Measurements from ENCODE around the gene DDI1.
"Not testable (repeated sequence)": the region's sequence is repeated elsewhere in the genome, so short reads cannot be mapped to it uniquely, and the experiment has no call there.

DDI1 gene

DNA sequence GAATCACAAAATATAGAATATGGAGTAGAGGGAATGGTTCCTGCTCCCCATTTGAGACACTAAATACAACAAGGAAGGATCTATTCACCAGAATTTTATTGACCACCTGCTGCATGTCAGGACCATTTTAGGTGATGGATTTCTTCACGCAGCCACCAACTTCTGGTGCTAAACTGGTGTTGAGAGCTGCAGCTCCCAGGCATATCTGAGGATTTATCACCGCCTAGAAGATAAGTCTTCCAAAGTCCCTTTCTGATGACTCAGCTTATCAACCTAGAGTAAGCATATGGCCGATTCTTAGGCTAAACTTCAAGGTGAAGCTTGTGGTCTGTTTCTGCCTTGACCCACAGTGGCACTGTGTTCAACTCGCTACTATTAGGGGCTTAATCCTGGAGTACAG is 6.7 kb downstream of the DDI1 start:
- DNase-seq: no peak

DNA sequence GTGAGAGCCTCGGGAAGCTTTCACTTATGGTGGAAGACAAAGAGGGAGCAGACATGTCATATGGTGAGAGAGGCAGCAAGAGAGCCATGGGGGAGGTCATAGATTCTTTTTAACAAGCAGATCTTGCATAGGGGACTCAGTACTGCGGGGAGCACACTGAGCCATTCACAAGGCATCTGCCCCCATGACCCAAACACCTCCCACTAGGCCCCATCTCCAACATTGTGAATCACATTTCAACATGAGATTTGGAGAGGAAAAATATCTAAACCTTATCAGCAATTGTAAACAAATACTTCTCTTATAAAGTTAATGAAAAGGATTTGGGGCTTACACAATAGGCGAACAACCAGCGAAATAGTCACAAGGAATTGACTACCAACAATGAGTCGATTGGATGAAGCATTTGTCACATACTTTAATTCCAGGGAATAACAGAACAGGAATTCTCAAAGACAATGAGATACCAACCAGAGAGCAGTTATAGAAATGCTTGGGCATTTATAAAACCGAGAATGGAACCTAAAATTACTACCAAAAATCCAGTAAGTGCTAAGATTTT is 7.3 kb downstream of the DDI1 start:
- DNase-seq: no peak

DNA sequence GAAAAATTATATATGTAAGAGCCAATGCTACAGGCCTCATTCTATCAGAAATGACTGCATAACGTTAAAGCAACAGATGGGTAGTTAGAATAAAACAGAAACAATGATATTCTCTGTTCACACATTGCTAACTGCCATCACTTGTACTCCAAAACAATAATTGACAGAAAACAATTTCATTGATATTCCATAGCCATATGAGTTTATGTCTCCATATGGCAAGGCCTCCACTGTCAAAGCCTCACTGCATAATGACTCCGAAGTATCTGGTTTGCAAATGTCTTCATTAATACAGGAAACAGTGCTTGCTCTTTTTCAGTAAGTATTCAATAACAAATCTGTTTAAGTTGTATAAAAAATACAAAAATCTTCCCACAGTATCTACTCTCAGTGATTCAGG is 9.9 kb downstream of the DDI1 start:
- no peak for DNase-seq

DNA sequence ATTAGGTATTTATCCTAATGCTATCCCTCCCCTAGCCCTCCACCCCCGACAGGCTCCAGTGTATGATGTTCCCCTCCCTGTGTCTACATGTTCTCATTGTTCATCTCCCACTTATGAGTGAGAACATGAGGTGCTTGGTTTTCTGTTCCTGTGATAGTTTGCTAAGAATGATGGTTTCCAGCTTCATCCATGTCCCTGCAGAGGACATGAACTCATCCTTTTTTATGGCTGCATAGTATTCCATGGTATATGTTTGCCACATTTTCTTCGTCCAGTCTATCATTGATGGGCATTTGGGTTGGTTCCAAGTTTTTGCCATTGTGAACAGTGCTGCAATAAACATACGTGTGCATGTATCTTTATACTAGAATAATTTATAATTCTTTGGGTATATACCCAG is 10.4 kb downstream of the DDI1 start:
- not testable (repeated sequence) for DNase-seq

DNA sequence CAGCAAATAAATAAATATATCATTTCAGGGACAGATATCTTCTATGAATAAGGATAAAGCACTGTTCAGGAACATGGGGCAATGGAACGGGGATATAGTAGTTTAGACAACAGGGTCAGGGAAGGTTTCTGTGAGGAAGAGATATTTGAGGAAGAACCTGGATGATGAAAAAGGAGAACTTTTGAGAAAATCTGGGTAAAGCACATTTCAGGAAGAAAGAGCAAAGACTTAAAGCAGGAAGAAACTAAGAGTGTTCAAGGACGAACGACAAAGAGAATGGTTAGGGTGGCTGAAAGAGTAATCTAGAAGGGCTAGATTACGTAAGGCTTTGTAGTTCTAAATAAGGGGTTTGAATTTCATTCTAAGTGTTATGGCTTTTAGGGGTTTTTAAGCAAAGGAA is 12.7 kb downstream of the DDI1 start:
- DNase-seq: no peak

DNA sequence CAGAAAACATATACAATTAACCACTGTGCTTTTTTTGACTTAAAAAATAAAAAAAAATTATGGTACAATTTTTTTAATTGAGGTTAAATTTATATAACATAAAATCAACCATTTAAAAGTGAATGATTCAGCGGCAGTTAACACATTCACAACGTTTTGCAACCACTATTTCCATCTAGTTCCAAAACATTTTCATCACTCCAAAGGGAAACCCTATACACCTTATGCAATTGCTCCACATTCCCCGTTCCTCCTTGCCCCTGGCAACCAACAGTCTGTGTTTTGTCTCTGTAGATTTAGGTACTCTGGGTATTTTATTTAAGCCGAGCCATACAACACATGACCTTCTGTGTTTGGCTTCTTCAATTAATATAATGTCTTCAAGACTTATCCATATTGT is 15.3 kb downstream of the DDI1 start:
- DNase-seq: no peak

DNA sequence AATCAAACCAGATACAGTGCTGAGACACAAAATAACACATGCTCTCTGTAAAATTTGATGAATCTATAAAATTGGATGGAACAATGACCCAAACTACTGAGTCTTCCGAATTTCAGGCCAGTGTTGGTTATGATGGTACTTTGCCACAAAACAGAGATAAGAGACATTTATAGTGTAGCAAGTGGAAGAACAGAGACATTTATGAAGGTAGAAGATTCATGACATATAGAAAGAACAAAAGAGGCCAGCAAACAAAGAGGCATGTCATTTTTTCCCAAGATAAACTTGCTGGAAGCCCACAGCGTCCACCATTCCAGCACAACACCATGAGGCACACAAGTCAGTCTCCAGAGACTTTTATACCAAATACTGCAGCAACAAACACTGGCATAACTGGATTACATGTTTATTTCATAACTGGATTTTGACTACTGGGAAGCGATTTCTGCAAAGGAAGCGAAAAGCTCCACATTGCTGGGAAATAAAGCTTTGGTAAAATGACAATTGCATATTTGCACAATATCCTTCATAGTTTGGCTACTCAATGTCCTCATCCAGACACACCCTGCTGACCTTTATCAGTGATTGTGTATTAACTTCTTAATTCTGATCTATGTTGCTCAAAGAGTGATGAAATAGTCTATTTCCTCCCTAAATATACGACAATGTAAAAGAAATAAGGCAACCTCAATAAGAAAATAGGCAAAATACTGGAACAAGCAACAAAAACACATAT is 17.5 kb downstream of the DDI1 start:
- no peak for DNase-seq

DNA sequence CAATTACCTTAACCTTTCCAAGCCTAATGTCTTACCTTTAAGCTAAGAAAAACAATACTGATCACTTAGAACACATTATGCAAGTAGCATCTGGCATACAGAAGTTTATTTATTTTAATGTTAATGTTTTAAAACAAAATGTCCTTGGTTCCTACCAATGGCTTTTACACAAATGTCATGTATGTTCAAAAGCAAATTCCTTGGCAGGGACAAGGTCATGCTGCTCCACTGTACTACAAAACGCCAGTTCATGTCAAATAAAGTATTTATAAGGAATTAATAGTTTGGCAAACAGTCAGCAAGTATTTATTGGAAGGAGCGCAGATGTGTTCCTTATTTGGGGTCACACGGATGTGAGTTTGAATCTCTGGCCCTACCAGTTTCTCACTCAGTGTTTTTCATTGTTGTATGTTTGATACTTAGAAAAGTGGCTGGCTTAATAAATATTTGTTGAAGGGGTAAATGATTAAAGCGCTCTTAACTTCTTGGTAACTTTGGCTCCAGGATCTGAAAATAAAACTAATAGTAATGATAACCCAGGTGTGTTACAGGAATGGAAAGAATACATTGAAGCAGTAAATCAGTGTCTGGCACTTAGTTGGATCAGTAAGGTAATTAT is 18.6 kb downstream of the DDI1 start:
- no peak for DNase-seq

DNA sequence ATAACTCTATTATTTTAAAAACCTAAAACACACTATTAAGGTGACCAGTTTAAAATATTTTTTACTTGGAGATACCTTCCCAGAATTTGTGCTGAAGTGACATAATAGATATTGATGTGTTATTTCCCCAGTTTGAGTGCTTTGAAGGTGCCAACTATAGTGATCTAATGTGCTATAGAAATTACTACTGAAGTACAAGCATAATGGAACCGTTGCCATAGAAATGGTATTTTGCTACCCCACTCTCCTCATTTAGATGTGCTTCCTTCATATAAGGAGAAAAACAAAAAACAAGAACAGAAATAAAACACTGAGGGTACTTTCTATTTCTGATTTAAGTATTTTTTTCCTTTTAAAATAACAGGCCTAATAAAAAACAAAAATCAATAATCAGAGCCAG is 19.2 kb downstream of the DDI1 start:
- no peak for DNase-seq

DNA sequence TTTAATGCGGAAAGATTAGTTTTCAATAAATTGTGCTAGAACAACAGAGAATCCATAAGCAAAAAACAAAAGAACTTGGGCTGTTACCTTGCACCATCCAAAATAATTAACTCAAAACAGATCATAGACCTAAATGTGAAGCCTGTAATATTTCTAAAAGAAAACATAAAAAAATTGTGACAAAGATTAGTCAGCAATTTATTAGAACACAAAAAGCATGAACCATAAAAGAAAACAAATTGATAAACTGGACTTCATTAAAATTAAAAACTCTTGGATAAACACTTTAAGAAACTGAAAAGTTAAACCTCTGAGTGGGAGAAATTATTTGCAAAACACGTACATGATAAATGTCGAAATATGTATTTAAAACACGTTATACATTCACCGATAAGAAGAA is 21.5 kb downstream of the DDI1 start:
- no peak for DNase-seq

DNA sequence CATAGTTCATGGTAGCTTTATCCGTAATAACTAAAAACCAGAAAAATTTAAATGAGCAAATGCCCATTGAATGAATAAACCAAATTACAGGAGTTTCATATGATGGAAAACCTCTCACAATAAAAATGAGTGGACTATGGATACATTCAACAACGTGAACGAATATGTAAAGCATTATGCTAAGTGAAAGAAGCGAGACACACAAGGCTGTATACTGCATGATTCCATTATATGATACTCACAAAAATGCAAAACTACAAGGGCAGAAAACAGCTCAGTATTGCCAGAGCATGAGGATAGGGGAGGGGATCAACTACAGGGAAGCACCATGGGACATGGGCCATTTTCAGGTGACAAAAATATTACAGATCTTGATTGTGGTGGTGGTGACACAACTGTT is 22.2 kb downstream of the DDI1 start:
- no peak for DNase-seq

DNA sequence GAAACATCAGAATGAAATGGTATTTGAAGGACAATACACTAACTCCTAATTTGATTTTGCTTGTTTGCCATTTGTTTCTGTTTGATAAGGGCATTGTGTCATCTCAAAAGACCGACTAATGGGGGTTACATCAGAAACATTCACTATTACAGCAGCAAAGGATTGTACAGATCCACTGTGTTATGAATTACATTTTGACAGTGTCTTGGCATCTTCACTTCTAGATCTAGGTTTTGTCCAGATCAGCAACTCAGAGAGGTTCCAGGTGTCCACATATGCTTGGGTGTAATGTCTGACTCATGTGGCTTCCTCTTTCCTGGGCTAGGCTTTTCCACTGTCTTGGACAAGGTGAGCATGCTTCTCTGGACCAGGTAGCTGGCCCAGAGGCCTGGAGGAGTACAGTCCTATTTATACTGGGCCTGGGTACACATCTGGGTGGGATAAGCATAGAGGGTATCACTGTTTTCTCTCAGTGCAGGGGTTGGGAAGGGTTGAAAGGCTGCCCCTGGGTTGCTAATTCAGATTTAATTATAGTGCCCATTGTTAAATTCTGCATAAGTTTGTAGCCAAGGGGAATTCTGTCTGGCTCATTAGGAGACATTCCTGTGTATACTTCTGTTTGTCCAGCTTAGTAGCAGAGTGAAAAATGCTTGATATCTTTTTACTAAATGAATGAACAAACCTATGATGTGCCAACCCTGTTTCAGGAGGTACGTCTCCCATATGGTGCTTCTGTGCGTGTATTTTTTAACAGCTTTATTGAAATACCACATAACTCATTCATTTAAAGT is 23.8 kb downstream of the DDI1 start:
- DNase-seq: no peak

DNA sequence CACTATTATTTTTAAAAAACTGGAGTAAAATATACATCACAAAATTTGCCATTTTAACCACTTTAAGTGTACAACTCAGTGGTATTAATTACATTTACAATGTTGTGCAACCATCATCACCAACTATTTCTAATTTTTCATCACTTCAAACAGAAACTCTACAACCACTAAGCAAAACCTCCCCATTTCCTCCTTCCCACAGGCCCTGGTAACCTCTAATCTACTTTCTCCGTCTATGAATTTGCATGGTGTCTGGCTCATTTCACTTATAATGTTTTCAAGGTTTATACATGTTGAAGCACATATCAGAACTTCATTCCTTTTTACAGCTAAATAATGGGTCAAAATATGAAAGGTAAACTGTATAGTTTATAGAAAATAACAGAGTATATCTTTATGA is 24.4 kb downstream of the DDI1 start:
- DNase-seq: no peak

DNA sequence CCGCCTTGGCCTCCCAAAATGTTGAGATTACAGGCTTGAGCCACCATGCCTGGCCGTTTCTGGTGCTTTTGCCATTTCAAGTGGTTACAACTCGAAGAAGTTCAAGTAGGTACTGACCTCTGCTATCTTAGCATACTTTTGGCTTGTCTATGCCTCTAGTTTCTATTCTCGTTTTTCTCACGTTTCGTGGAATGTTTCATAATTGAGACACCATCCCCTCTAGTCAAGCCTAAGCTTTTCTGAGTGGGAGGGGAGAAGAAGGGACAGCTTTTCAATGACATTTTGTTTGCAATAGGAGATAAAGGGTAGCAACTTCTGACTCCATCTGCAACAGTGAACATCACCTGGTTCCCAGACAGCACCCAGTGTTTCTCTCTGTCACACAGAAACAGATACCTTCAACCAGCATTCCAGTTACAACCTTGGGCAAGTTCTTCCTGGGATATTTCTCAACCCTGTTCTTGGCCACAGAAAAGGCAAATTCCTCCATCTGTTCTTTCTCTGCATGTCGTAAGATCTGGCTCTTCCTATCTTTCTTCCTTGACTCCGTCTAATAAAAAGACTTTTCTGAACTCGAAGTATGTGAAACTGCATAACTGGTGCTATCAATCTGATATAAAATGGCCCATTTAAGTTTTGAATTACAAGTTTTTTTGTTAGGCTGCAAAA is 25.5 kb downstream of the DDI1 start:
- DNase-seq: no peak

DNA sequence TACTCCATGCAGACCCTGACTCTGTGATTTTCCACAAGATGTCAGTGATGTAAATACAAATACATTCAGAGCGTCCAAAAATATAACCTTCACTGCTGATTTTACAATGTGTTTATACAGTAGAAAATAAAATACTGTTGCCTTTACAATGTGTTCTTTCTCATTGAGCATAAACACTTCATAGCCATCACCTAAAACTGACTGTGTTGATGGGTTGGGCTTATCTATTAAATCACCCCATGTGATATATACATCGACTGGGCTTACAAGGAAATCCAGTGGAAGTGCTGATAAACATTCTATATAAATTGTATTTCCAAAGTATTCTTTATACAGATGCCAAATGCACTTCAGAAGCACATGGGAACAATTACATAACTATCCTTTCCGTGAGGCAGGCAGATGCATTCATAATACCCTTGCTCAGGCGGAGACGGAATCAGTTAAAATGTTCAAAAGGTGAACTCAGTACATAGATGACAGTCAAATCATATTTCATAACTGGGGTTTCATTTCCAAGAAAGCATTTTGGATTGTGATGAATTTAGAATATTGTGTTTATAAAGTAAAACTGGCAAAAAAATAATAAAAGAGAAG is 27.7 kb downstream of the DDI1 start:
- no peak for DNase-seq

DNA sequence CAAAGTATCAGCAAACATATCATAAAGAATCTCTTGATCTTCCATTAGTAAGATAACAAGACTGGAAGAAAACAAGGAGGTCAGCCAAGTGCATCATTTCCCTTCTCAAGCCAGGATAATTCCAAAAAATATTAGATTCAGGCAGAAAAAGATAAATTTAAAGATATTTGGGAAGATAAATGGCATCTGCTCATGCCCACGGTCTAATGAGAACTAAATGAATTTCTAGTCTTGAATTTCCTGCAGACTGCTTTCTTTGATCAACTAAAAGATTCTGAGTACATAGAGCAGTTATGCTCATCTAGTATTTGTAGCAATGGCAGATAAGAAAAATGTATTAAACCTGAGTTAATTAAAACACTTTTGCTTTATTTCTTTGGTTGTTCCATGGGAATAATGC is 31.1 kb downstream of the DDI1 start:
- DNase-seq: no peak

DNA sequence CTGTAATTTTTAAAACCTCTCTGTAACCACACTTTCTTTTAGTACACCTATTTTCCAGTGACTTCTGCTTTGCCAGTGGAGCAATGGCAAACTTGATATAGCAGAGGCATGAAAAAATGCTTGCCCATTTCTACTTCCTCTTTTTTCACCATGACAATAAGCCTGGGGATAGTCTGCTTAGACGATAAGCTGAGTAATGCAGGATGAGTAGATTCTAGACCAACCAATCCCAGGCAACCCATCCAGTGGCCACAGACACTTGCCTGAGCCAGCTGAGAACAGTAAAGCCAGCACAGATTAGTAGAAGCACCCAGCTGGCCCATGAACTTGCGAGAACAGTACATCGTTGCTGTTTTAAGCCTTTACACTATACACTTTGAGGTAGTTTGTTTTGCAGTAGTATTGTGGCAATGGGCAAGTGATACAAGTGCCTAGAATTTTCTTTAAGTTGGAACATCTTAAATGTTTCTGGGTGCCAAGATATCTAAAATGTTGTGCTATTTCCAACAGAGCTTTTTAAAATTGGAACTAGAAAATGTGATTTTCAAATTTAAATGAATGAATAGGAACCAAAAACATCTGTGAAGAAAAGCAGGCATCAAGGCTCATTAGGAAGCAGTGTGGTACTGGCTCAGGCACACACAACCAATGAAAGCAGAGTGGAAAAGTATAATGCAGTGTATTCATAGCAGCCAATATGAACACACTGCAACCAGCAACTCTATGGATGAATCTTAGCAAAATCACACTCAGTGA is 37.7 kb downstream of the DDI1 start:
- no peak for DNase-seq

DNA sequence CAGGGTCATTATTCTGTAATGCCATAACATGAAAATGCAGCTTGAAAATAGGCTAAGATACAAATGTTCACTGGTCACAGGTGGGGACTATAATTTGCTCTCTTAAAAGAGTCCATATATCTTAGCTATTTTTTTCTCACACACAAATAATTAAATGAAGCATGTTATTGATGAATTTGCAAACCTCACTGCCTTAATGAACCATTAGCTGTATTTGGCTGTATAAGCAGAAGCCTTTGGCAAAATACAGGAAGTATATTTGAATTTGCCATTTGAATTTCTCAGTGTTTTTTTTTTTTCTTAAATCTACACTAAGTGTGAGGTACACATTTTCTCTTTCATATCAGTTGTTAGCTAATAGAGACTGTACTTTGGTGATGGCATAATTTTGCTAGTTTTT is 38.7 kb downstream of the DDI1 start:
- no peak for DNase-seq

DNA sequence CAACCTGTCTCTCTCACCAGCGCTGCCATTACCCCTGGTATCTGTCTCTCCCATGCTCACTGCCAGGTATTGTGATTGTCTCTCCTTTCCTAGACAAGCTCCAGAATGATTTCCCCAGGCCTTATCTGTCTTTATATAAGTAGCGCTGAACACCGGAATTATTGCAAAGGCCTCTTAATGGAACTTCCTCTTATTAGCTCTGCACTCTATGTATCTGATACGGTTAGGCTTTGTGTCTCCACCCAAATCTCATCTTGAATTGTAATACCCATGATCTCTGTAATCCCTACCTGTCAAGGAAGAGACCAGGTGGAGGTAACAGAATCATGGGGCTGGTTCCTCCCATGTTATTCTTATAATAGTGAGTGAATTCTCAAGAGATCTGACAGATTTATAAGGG is 39.3 kb downstream of the DDI1 start:
- DNase-seq: no peak

DNA sequence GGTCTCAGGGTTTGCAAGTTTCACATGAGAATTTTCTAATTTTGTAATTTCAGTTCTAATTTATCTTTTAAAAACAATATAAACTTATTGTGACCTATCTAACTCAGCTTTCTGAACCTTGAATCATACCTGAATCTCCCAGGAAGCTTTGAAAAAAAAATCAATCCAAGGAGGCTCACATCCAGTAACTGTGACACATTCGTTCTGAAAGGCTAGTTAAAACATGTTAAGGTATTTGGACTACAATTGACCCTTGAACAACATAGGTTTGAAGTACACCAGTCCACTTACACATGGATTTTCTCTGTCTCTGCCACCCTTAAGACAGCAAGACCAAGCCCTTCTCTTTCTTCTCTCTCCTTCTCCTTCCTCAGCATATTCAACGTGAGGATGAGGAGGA is 40.0 kb downstream of the DDI1 start:
- no peak for DNase-seq

DNA sequence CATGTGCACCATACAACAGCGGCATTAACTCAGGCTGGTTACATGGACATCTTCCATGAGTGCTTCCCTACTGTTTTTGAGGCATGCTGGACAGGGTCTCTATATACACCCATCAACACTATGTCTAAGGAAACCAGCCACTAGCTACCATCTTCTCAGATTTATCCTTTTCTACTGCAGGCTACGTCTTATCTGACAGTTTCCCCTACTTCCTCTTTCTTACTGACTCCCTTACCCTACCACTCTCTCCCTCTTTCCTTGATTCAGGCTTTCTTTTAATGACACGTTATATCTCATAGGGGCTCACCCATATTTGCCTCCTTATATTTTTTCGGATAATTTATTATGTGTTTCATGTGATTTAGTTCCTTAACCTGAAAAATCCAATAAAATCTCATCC is 41.8 kb downstream of the DDI1 start:
- DNase-seq: no peak

DNA sequence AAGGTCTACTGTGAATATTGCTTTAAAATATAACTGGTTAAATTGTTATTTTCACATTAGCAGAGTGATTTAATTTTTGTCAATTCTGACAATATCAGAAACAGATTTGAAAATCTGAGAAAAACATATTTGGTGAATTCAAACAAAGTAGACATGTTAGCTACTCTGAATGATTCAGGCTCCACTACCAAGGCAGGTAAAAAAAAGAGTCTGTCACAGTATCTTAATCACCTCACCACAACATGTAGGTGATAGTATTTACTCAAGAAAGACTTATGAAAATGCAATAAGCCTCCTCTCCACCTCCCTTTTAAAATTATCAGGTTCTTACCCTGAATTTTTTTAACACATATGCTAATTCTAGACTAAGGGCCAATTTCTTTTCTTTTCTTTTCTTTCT is 42.6 kb downstream of the DDI1 start:
- no peak for DNase-seq

Measured in DMS79 (cell line).